Measurements from ENCODE around the gene FAM174C.

The FAM174C gene

DNA sequence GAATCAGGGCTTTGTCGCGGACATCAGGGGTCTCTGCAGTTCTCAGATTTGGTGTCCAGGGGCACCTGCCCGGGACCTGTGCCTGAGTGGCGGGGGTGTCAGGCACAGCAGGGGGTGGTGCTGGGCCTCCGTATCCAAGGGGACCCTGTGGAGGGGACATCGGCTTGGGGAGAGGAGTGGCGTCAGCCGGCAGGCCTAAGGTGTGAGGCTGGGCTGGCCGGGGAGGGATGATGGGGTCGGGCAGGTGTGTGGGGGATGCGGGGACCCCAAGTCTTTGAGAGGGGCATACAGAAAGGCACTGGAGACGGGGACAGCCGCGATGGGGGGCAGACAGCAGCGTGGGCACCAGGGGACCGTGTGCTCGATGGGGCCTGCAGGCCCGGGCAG is 12.9 kb downstream of the FAM174C start:
- Histone ChIP-seq H3K4me3 (ENCODE audit: low read depth, low read length) (no peak overlapping the region), H3K36me3 (ENCODE audit: control insufficient read depth in 2 of 2, insufficient read depth in 1 of 2, low read length in 2 of 2) (no peaks in the 10 kb centered on the region), H3K4me1 (ENCODE audit: control insufficient read depth, insufficient read depth, low read length) (peaks cover 5% of the 10 kb centered on the region), H3K27ac (ENCODE audit: extremely low read depth, low read depth, low read length) (no peak overlapping the region), H3K9me3 (ENCODE audit: control insufficient read depth, insufficient read depth, low read depth, low read length) (no peaks in the 10 kb centered on the region)
- POLR2A ChIA-PET = no interaction called here
- TF ChIP-seq ZEB2 (tag by site-specific recombination; IDR thresholded peaks at IDR 0.05) (no peak), ZNF426 (tag by site-specific recombination; IDR thresholded peaks at IDR 0.05) (no peak), HIC1 (tag by site-specific recombination; IDR thresholded peaks at IDR 0.05) (peak; percentile 42), ZIC2 (tag by site-specific recombination; IDR thresholded peaks at IDR 0.05) (peak; percentile 42), ZNF658 (tag by site-specific recombination; IDR thresholded peaks at IDR 0.05) (no peak), GLIS2 (tag by site-specific recombination; IDR thresholded peaks at IDR 0.05) (0 out of 2 replicates have a peak, but pooled peaks have one; percentile 6), ZNF530 (tag by site-specific recombination; IDR thresholded peaks at IDR 0.05; ENCODE audit: low read depth) (no peak), AEBP2 (tag by site-specific recombination; IDR thresholded peaks at IDR 0.05; ENCODE audit: borderline replicate concordance) (no peak), PRDM6 (tag by site-specific recombination; IDR thresholded peaks at IDR 0.05) (no peak), ZNF10 (tag by site-specific recombination; IDR thresholded peaks at IDR 0.05) (no peak)
- TF ChIP-seq, protein P1, sequence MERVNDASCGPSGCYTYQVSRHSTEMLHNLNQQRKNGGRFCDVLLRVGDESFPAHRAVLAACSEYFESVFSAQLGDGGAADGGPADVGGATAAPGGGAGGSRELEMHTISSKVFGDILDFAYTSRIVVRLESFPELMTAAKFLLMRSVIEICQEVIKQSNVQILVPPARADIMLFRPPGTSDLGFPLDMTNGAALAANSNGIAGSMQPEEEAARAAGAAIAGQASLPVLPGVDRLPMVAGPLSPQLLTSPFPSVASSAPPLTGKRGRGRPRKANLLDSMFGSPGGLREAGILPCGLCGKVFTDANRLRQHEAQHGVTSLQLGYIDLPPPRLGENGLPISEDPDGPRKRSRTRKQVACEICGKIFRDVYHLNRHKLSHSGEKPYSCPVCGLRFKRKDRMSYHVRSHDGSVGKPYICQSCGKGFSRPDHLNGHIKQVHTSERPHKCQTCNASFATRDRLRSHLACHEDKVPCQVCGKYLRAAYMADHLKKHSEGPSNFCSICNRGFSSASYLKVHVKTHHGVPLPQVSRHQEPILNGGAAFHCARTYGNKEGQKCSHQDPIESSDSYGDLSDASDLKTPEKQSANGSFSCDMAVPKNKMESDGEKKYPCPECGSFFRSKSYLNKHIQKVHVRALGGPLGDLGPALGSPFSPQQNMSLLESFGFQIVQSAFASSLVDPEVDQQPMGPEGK (tag by site-specific recombination; IDR thresholded peaks at IDR 0.05) = peak; percentile 46; the same call in 1 of the 2 replicates
- TF ChIP-seq, protein P2, sequence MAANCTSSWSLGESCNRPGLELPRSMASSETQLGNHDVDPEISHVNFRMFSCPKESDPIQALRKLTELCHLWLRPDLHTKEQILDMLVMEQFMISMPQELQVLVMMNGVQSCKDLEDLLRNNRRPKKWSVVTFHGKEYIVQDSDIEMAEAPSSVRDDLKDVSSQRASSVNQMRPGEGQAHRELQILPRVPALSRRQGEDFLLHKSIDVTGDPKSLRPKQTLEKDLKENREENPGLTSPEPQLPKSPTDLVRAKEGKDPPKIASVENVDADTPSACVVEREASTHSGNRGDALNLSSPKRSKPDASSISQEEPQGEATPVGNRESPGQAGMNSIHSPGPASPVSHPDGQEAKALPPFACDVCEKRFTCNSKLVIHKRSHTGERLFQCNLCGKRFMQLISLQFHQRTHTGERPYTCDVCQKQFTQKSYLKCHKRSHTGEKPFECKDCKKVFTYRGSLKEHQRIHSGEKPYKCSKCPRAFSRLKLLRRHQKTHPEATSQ (tag by site-specific recombination; IDR thresholded peaks at IDR 0.05) = no peak
- CTCF ChIA-PET = no interaction called here

- H3K27ac ChIP-seq (ENCODE audit: extremely low read depth, low read depth, low read length) = no peak overlapping the region
- peaks cover 5% of the 10 kb centered on the region for H3K4me1 ChIP-seq (ENCODE audit: control insufficient read depth, insufficient read depth, low read length)
- no peaks in the 10 kb centered on the region for H3K36me3 ChIP-seq (ENCODE audit: control insufficient read depth in 2 of 2, insufficient read depth in 1 of 2, low read length in 2 of 2)
- H3K4me3 ChIP-seq (ENCODE audit: low read depth, low read length) = no peak overlapping the region
- H3K9me3 ChIP-seq (ENCODE audit: control insufficient read depth, insufficient read depth, low read depth, low read length) = no peaks in the 10 kb centered on the region
- POLR2A ChIA-PET = no interaction called here
- CTCF ChIA-PET = no interaction called here
- TF ChIP-seq, protein P3, sequence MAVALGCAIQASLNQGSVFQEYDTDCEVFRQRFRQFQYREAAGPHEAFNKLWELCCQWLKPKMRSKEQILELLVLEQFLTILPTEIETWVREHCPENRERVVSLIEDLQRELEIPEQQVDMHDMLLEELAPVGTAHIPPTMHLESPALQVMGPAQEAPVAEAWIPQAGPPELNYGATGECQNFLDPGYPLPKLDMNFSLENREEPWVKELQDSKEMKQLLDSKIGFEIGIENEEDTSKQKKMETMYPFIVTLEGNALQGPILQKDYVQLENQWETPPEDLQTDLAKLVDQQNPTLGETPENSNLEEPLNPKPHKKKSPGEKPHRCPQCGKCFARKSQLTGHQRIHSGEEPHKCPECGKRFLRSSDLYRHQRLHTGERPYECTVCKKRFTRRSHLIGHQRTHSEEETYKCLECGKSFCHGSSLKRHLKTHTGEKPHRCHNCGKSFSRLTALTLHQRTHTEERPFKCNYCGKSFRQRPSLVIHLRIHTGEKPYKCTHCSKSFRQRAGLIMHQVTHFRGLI (tag by site-specific recombination; IDR thresholded peaks at IDR 0.05) = no peak
- TF ChIP-seq GLIS2 (tag by site-specific recombination; IDR thresholded peaks at IDR 0.05) (peak; percentile 32; the same call in 1 of the 2 replicates), GLIS1 (tag by site-specific recombination; IDR thresholded peaks at IDR 0.05) (peak; percentile 36; the same call in 1 of the 2 replicates)
- TF ChIP-seq, protein P4, sequence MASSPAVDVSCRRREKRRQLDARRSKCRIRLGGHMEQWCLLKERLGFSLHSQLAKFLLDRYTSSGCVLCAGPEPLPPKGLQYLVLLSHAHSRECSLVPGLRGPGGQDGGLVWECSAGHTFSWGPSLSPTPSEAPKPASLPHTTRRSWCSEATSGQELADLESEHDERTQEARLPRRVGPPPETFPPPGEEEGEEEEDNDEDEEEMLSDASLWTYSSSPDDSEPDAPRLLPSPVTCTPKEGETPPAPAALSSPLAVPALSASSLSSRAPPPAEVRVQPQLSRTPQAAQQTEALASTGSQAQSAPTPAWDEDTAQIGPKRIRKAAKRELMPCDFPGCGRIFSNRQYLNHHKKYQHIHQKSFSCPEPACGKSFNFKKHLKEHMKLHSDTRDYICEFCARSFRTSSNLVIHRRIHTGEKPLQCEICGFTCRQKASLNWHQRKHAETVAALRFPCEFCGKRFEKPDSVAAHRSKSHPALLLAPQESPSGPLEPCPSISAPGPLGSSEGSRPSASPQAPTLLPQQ (tag by site-specific recombination; IDR thresholded peaks at IDR 0.05) = no peak
- TF ChIP-seq, protein P1 (tag by site-specific recombination; IDR thresholded peaks at IDR 0.05) = peak; percentile 32; the same call in 1 of the 2 replicates
These were observed 13.7 kb downstream of the FAM174C start for GRCh38 chr19:1288833-1289685.
